GM12873 (cell line): ENCODE results near the gene ZP1.

Experiments used
- CTCF ChIP-seq: IDR thresholded peaks from 2 replicates; pipeline ENCODE4 v1.5.1; 2012; ENCODE audit warnings: low read depth, mild to moderate bottlenecking, moderate library complexity, low read length, control low read depth; ENCODE audit not compliant: insufficient read depth; ENCODE audit errors: missing control alignments

The ZP1 gene

GRCh38 chr11:60867871-60868681 is 734 bp downstream of the ZP1 start:
- TF ChIP-seq CTCF = no peak

DNA sequence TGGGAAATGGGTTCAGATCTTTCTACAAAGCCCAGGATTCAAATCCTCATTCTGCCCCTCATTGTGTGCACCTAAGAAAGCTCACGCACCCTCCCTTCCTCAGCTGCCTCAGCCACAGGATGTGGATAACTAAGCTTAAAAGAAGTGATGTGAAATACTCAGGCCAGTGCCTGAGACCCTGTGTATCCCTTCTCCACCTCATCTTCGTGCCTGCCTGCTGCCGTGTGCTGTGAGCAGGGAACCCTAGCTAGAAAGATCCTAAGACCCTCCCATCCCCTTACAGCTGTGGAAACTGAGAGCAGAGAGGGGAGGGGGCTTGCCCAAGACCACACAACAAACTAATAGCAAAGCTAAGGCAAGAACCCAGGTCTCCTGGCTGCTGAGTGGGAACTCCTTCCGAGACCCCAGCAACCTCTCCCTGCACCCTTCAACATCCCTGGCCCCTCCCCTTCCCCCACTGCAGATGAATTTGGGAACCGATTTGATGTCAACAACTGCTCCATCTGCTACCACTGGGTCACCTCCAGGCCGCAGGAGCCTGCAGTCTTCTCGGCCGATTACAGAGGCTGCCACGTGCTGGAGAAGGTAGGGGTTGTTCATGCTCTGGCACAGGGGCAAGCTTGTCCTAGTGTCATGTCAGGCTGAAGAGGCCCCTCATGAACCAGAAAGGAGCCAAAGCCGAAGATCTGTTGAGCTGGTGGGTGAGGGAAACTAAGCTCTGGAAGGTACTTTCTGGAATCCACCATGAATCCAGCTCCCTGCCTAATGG is 1.5 kb downstream of the ZP1 start:
- no peak for TF ChIP-seq CTCF

DNA sequence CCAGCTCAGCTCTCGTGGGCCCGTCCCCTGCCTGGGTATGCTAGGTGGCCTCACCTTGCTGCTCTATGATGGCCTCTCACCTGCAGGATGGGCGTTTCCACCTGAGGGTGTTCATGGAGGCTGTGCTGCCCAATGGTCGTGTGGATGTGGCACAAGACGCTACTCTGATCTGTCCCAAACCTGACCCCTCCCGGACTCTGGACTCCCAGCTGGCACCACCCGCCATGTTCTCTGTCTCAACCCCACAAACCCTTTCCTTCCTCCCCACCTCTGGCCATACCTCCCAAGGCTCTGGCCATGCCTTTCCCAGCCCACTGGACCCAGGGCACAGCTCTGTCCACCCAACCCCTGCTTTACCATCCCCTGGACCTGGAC is 2.1 kb downstream of the ZP1 start:
- TF ChIP-seq CTCF = no peak

DNA sequence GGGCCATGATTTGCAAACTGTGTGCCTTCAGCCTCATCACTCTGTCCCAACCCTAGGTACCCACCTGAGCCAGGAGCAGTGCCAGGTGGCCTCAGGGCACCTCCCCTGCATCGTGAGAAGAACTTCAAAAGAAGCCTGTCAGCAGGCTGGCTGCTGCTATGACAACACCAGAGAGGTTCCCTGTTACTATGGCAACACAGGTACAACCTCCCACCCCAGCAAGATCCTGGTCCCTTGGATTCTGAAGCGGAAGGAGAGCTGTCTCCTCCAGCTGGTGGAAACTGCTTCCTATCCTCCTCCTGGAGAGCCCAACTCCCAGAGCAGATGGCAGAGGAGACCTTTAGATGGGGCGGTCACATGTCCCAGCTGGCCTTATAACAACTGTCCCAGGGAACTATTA is 2.9 kb downstream of the ZP1 start:
- no peak for TF ChIP-seq CTCF

- no peak for TF ChIP-seq CTCF
Observed at GRCh38 chr11:60870733-60871377, 3.5 kb downstream of the ZP1 start.

DNA sequence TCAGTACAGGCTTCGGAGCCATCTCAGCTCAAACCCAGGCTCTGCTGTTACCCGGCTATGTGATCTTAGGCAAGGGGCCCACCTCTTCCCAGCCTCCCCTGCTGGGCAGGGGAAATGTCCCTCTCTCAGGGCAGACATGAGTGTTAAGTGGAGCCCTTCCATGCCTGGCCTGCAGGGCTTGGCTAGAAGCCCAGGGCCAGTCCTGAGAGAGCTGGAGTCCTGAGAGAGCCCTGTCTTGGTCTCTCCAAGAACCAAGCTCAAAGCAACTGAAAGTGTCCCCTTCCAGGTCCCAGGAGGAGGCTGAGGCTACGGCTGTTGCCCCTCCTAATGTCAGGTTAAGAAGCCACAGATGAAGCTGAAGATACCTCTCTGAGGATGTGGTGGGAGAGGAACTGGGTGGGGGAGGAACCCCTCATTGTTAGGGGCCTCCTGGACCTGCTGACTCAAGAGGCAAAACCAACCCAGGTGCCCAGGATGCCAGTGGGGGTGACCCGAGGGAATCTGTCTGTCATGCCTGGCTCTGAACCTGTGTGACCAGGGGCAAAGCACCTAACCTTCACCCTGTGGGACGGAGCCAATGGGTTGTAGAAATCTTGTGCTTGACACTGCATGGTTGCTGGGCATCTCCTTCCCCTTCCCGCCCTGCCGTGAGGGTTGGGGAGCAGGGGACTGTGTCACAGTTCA is 4.2 kb downstream of the ZP1 start:
- TF ChIP-seq CTCF = no peak
